HEK293 (cell line): ENCODE measurements around the gene SLC35F3.

ENCODE experiments used
- MEIS1 ChIP-seq: sonication (generic); formaldehyde crosslinking; IDR thresholded peaks from 2 replicates; pipeline ENCODE4 v1.8.1; 2022; ENCODE audit warnings: missing genetic modification reagents, mild to moderate bottlenecking, borderline replicate concordance
- PATZ1 ChIP-seq: fragments of 450-650 bp; formaldehyde crosslinking; IDR thresholded peaks from 2 replicates; pipeline ENCODE4 v1.5.1; 2016; ENCODE audit warnings: missing biosample characterization, missing genetic modification characterization
- WT1 ChIP-seq: fragments of 450-650 bp; formaldehyde crosslinking; IDR thresholded peaks from 2 replicates; pipeline ENCODE4 v1.5.1; 2016; ENCODE audit warnings: missing biosample characterization, missing genetic modification characterization
- ZBTB26 ChIP-seq: fragments of 450-650 bp; formaldehyde crosslinking; optimal IDR thresholded peaks from 2 replicates; pipeline ENCODE3; 2016; ENCODE audit warnings: missing biosample characterization, mild to moderate bottlenecking, missing genetic modification characterization
- ZBTB48 ChIP-seq: fragments of 450-650 bp; formaldehyde crosslinking; IDR thresholded peaks from 2 replicates; pipeline ENCODE4 v1.5.1; 2016; ENCODE audit warnings: missing biosample characterization, missing genetic modification characterization
- ZNF10 ChIP-seq: fragments of 450-650 bp; formaldehyde crosslinking; IDR thresholded peaks from 2 replicates; pipeline ENCODE4 v1.5.1; 2017; ENCODE audit warnings: missing biosample characterization, missing genetic modification characterization
- ZNF146 ChIP-seq: fragments of 450-650 bp; formaldehyde crosslinking; IDR thresholded peaks from 2 replicates; pipeline ENCODE4 v1.5.1; 2016; ENCODE audit warnings: missing biosample characterization, missing genetic modification characterization
- ZNF155 ChIP-seq: fragments of 450-650 bp; formaldehyde crosslinking; IDR thresholded peaks from 2 replicates; pipeline ENCODE4 v1.5.1; 2016; ENCODE audit warnings: missing biosample characterization, missing genetic modification characterization
- ZNF169 ChIP-seq: fragments of 450-650 bp; formaldehyde crosslinking; IDR thresholded peaks from 2 replicates; pipeline ENCODE4 v1.5.1; 2016; ENCODE audit warnings: missing biosample characterization, missing genetic modification characterization
- ZNF18 ChIP-seq: fragments of 450-650 bp; formaldehyde crosslinking; IDR thresholded peaks from 2 replicates; pipeline ENCODE4 v1.5.1; 2016; ENCODE audit warnings: missing biosample characterization, missing genetic modification characterization
- ZNF2 ChIP-seq: fragments of 450-650 bp; formaldehyde crosslinking; IDR thresholded peaks from 2 replicates; pipeline ENCODE4 v1.5.1; 2016; ENCODE audit warnings: missing biosample characterization, missing genetic modification characterization
- ZNF248 ChIP-seq: fragments of 450-650 bp; formaldehyde crosslinking; IDR thresholded peaks from 2 replicates; pipeline ENCODE4 v1.5.1; 2017; ENCODE audit warnings: missing biosample characterization, missing genetic modification characterization
- ZNF26 ChIP-seq: fragments of 450-650 bp; formaldehyde crosslinking; IDR thresholded peaks from 2 replicates; pipeline ENCODE4 v1.5.1; 2016; ENCODE audit warnings: missing biosample characterization, missing genetic modification characterization
- ZNF292 ChIP-seq: fragments of 450-650 bp; formaldehyde crosslinking; IDR thresholded peaks from 2 replicates; pipeline ENCODE4 v1.5.1; 2016; ENCODE audit warnings: low read depth, missing biosample characterization, missing genetic modification characterization, borderline replicate concordance
- ZNF37A ChIP-seq: fragments of 450-650 bp; IDR thresholded peaks from 2 replicates; pipeline ENCODE4 v1.5.1; 2018; ENCODE audit warnings: missing biosample characterization, missing genetic modification characterization
- ZNF398 ChIP-seq: fragments of 450-650 bp; formaldehyde crosslinking; IDR thresholded peaks from 2 replicates; pipeline ENCODE4 v1.5.1; 2017; ENCODE audit warnings: missing biosample characterization, missing genetic modification characterization
- ZNF488 ChIP-seq: fragments of 450-650 bp; formaldehyde crosslinking; IDR thresholded peaks from 2 replicates; pipeline ENCODE4 v1.5.1; 2016; ENCODE audit warnings: missing biosample characterization, missing genetic modification characterization
- ZNF530 ChIP-seq: fragments of 450-650 bp; formaldehyde crosslinking; IDR thresholded peaks from 2 replicates; pipeline ENCODE4 v1.5.1; 2016; ENCODE audit warnings: low read depth, missing biosample characterization, missing genetic modification characterization
- ZNF549 ChIP-seq: fragments of 450-650 bp; IDR thresholded peaks from 2 replicates; pipeline ENCODE4 v1.5.1; 2018; ENCODE audit warnings: missing biosample characterization, missing genetic modification characterization, mild to moderate bottlenecking, inconsistent platforms, moderate library complexity
- ZNF621 ChIP-seq: fragments of 450-650 bp; formaldehyde crosslinking; IDR thresholded peaks from 2 replicates; pipeline ENCODE4 v1.5.1; 2017; ENCODE audit warnings: missing biosample characterization, missing genetic modification characterization
- ZNF654 ChIP-seq: fragments of 450-650 bp; formaldehyde crosslinking; IDR thresholded peaks from 2 replicates; pipeline ENCODE4 v1.5.1; 2016; ENCODE audit warnings: low read depth, missing biosample characterization, missing genetic modification characterization
- ZNF704 ChIP-seq: fragments of 450-650 bp; formaldehyde crosslinking; IDR thresholded peaks from 2 replicates; pipeline ENCODE4 v1.5.1; 2016; ENCODE audit warnings: missing biosample characterization, missing genetic modification characterization
- ZSCAN30 ChIP-seq: fragments of 450-650 bp; IDR thresholded peaks from 2 replicates; pipeline ENCODE4 v1.5.1; 2018; ENCODE audit warnings: missing biosample characterization, mild to moderate bottlenecking, missing genetic modification characterization, moderate library complexity
- ZXDB ChIP-seq: fragments of 450-650 bp; formaldehyde crosslinking; IDR thresholded peaks from 2 replicates; pipeline ENCODE4 v1.5.1; 2016; ENCODE audit warnings: missing biosample characterization, missing genetic modification characterization
- TF ChIP-seq, protein P1 (sequence below): fragments of 450-650 bp; formaldehyde crosslinking; IDR thresholded peaks from 2 replicates; pipeline ENCODE4 v1.5.1; 2016; ENCODE audit warnings: missing biosample characterization, missing genetic modification characterization
- TF ChIP-seq, protein P2 (sequence below): fragments of 450-650 bp; formaldehyde crosslinking; IDR thresholded peaks from 2 replicates; pipeline ENCODE4 v1.5.1; 2016; ENCODE audit warnings: missing biosample characterization, missing genetic modification characterization

The SLC35F3 gene

GRCh38 chr1:234373064-234373958, 468.8 kb downstream of the SLC35F3 start, which contains the start of gene COA6 (continued):
- no peak for TF ChIP-seq ZNF26 (tag by site-specific recombination)
- no peak for TF ChIP-seq ZNF155
- TF ChIP-seq ZBTB26 (tag by site-specific recombination) = peak; percentile 86
- no peak; the same call in 1 of the 2 replicates for TF ChIP-seq ZNF488 (tag by site-specific recombination)
- TF ChIP-seq ZNF146 (tag by site-specific recombination) = 0 out of 2 replicates have a peak, but pooled peaks have one; percentile 5
- TF ChIP-seq MEIS1 = no peak
- no peak for TF ChIP-seq ZNF621
- TF ChIP-seq ZNF654 (tag by site-specific recombination) = no peak
- TF ChIP-seq ZNF398 (tag by site-specific recombination) = no peak
- peak; percentile 71 for TF ChIP-seq WT1
- peak; percentile 98 for TF ChIP-seq ZXDB
- TF ChIP-seq ZNF18 = peak; percentile 91
- TF ChIP-seq, protein P1, sequence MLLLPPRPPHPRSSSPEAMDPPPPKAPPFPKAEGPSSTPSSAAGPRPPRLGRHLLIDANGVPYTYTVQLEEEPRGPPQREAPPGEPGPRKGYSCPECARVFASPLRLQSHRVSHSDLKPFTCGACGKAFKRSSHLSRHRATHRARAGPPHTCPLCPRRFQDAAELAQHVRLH (tag by site-specific recombination) = peak; percentile 98
- TF ChIP-seq ZSCAN30 (tag by site-specific recombination) = peak; percentile 93
- TF ChIP-seq ZNF530 = no peak
- no peak for TF ChIP-seq ZNF704
- TF ChIP-seq ZNF169 (tag by site-specific recombination) = no peak
- no peak for TF ChIP-seq ZNF248
- peak; percentile 93 for TF ChIP-seq ZNF2
- TF ChIP-seq ZNF549 (tag by site-specific recombination) = no peak
- TF ChIP-seq ZBTB48 (tag by site-specific recombination) = peak; percentile 99
- no peak for TF ChIP-seq ZNF292 (tag by site-specific recombination)
- no peak; the same call in 1 of the 2 replicates for TF ChIP-seq ZNF10 (tag by site-specific recombination)
- peak; percentile 91; the same call in 1 of the 2 replicates for TF ChIP-seq PATZ1 (tag by site-specific recombination)
- TF ChIP-seq, protein P2, sequence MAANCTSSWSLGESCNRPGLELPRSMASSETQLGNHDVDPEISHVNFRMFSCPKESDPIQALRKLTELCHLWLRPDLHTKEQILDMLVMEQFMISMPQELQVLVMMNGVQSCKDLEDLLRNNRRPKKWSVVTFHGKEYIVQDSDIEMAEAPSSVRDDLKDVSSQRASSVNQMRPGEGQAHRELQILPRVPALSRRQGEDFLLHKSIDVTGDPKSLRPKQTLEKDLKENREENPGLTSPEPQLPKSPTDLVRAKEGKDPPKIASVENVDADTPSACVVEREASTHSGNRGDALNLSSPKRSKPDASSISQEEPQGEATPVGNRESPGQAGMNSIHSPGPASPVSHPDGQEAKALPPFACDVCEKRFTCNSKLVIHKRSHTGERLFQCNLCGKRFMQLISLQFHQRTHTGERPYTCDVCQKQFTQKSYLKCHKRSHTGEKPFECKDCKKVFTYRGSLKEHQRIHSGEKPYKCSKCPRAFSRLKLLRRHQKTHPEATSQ (tag by site-specific recombination) = peak; percentile 87; the same call in 1 of the 2 replicates
- no peak for TF ChIP-seq ZNF37A (tag by site-specific recombination)
